ENCODE data around the gene CUBN. TPM values are rescaled to one million over a fixed set of nuclear protein-coding genes. Genes with fewer than 3 reads are reported as not detected.

CUBN gene
- total and polyA plus RNA-seq, 2 of the 13 experiments (the other 11 are each of a cell fraction or from before 2014, with no cell fraction given), result 0.27 to 0.32 TPM

GRCh38 chr10:16948361-16948760 is 181.2 kb downstream of the CUBN start (continued):
- no peak for TF ChIP-seq FOXK1 (CRISPR knock-in tag; IDR thresholded peaks at IDR 0.05; ENCODE audit: borderline replicate concordance, low read depth)
- no peak for TF ChIP-seq NFRKB (IDR thresholded peaks at IDR 0.05)
- TF ChIP-seq ZNF101 (CRISPR knock-in tag; IDR thresholded peaks at IDR 0.05; ENCODE audit: borderline replicate concordance, low read depth), result no peak

GRCh38 chr10:16947069-16947468 is 182.5 kb downstream of the CUBN start:
- ChIA-PET POLR2A (no interaction called here), CTCF (ENCODE audit: low intra/inter-chr PET ratio, low total read pairs) (no interaction called here)
- H3K4me1 ChIP-seq (ENCODE audit: insufficient read depth, low read length), result no peaks in the 10 kb centered on the region
- intact Hi-C loops (cut with micrococcal nuclease; ENCODE audit: unreplicated experiment) (no loop called here), in situ Hi-C loops (cut with HindIII; ENCODE audit: extremely low pct_ligation_motif_present, low pct_unique_long_range_greater_than_20kb) (no loop called here)
- no peak overlapping the region for H3K9ac ChIP-seq (ENCODE audit: insufficient read depth, low read depth, low read length)
- ATAC-seq (no peak), DNase-seq (ENCODE audit: low spot score) (no peak), FAIRE-seq (no peak)
- no peak for TF ChIP-seq ZNF501 (CRISPR knock-in tag; IDR thresholded peaks at IDR 0.05)
- no peaks in the 10 kb centered on the region for H3K9me3 ChIP-seq (ENCODE audit: low read length)
- WGBS (ENCODE audit: low lambda C conversion rate), result 55% methylated on average over 5 of the region's 5 CpGs
- H3K27me3 ChIP-seq (ENCODE audit: control insufficient read depth in 1 of 2, insufficient read depth in 2 of 2, low read length in 2 of 2), result no peaks in the 10 kb centered on the region
- no TSS peak for BruUV-seq (replicated peaks)
- no peak overlapping the region for H3K27ac ChIP-seq (ENCODE audit: extremely low read length, insufficient read depth, low read length)
- H4K20me1 ChIP-seq (ENCODE audit: insufficient read depth, low read length), result no peaks in the 10 kb centered on the region
- H2AFZ ChIP-seq (ENCODE audit: low read length), result no peak overlapping the region
- H3K79me2 ChIP-seq (ENCODE audit: insufficient read depth, low read length), result no peaks in the 10 kb centered on the region
- no peak overlapping the region for H3K4me3 ChIP-seq (replicated peaks in 1 of 3; ENCODE audit: insufficient read depth in 1 of 3, low read depth in 2 of 3, low read length in 3 of 3)
- H3K4me2 ChIP-seq (ENCODE audit: low read depth, low read length), result no peak overlapping the region
- no peaks in the 10 kb centered on the region for H3K36me3 ChIP-seq (replicated peaks in 1 of 2; ENCODE audit: control insufficient read depth in 1 of 2, insufficient read depth in 2 of 2, low read length in 2 of 2)

- no peaks in the 10 kb centered on the region for H3K4me1 ChIP-seq (ENCODE audit: insufficient read depth, low read length)
- no peak overlapping the region for H2AFZ ChIP-seq (ENCODE audit: low read length)
- ATAC-seq (no peak), DNase-seq (ENCODE audit: low spot score) (no peak), FAIRE-seq (no peak)
- 81% methylated on average over 4 of the region's 4 CpGs for WGBS (ENCODE audit: low lambda C conversion rate)
- intact Hi-C loops (cut with micrococcal nuclease; ENCODE audit: unreplicated experiment), result no loop called here
- no peak overlapping the region for H3K4me2 ChIP-seq (ENCODE audit: low read depth, low read length)
- H3K4me3 ChIP-seq (replicated peaks in 1 of 3; ENCODE audit: insufficient read depth in 1 of 3, low read depth in 2 of 3, low read length in 3 of 3), result no peak overlapping the region
- BruUV-seq (replicated peaks), result no TSS peak
- H4K20me1 ChIP-seq (ENCODE audit: insufficient read depth, low read length), result no peaks in the 10 kb centered on the region
- no peaks in the 10 kb centered on the region for H3K79me2 ChIP-seq (ENCODE audit: insufficient read depth, low read length)
- ChIA-PET CTCF (ENCODE audit: low intra/inter-chr PET ratio, low total read pairs) (no interaction called here), POLR2A (no interaction called here)
- TF ChIP-seq ZNF180 (CRISPR knock-in tag; IDR thresholded peaks at IDR 0.05; ENCODE audit: borderline replicate concordance, low read depth) (no peak), SIN3A (IDR thresholded peaks at IDR 0.05; ENCODE audit: borderline replicate concordance, low read depth, low read length) (no peak), ZNF460 (CRISPR knock-in tag; IDR thresholded peaks at IDR 0.05; ENCODE audit: borderline replicate concordance) (no peak), KDM4B (CRISPR knock-in tag; IDR thresholded peaks at IDR 0.05) (no peak), ZNF816 (CRISPR knock-in tag; IDR thresholded peaks at IDR 0.05; ENCODE audit: borderline replicate concordance) (no peak), FUBP1 (CRISPR knock-in tag; IDR thresholded peaks at IDR 0.05; ENCODE audit: borderline replicate concordance) (no peak), ZNF354B (CRISPR knock-in tag; IDR thresholded peaks at IDR 0.05) (no peak), HOXA5 (CRISPR knock-in tag; IDR thresholded peaks at IDR 0.05) (no peak), ZNF850 (CRISPR knock-in tag; conservative IDR thresholded peaks at IDR 0.05) (no peak)
- H3K36me3 ChIP-seq (replicated peaks in 1 of 2; ENCODE audit: control insufficient read depth in 1 of 2, insufficient read depth in 2 of 2, low read length in 2 of 2), result no peaks in the 10 kb centered on the region
- in situ Hi-C loops (cut with HindIII; ENCODE audit: extremely low pct_ligation_motif_present, low pct_unique_long_range_greater_than_20kb), result no loop called here
- H3K9me3 ChIP-seq (ENCODE audit: low read length), result no peaks in the 10 kb centered on the region
- no peak overlapping the region for H3K27ac ChIP-seq (ENCODE audit: extremely low read length, insufficient read depth, low read length)
- no peak overlapping the region for H3K9ac ChIP-seq (ENCODE audit: insufficient read depth, low read depth, low read length)
- no peaks in the 10 kb centered on the region for H3K27me3 ChIP-seq (ENCODE audit: control insufficient read depth in 1 of 2, insufficient read depth in 2 of 2, low read length in 2 of 2)
Measured at GRCh38 chr10:16945593-16945992, 184.0 kb downstream of the CUBN start.
